Tibial artery (tissue), 4 donors: ENCODE measurements around the gene ARFRP1.

Source experiments
- DNase-seq, 2 donors: peaks; one replicate each; pipeline ENCODE4 v3.0.0-alpha.2; 2019
- H3K27ac ChIP-seq, 2 donors: fragments of 200-600 bp; sonication (generic) in 1 of 2; 1 replicate in 1 of 2; 2 replicates in 1 of 2; pipeline ENCODE4 v1.5.1; 2018 to 2019; ENCODE audit warnings: mild to moderate bottlenecking in 1 of 2
- H3K27me3 ChIP-seq, 2 donors: fragments of 200-600 bp; sonication (generic) in 1 of 2; one replicate each; pipeline versions ENCODE4 v1.5.1 to v1.6.0; 2016 to 2019
- H3K36me3 ChIP-seq, 3 donors: fragments of 200-600 bp; sonication (generic) in 2 of 3; one replicate each; pipeline ENCODE4 v1.5.1; 2016 to 2019; ENCODE audit warnings: mild to moderate bottlenecking in 2 of 3
- H3K4me1 ChIP-seq, 4 donors: fragments of 200-600 bp; sonication (generic) in 2 of 4; 1 replicate in 3 of 4; 2 replicates in 1 of 4; pipeline ENCODE4 v1.5.1; 2016 to 2019
- H3K4me3 ChIP-seq, 2 donors: fragments of 200-600 bp; sonication (generic) in 1 of 2; 1 replicate in 1 of 2; 2 replicates in 1 of 2; pipeline ENCODE4 v1.5.1; 2018 to 2019; ENCODE audit warnings: mild to moderate bottlenecking in 2 of 2
- H3K9me3 ChIP-seq, 3 donors: fragments of 200-600 bp; sonication (generic) in 1 of 3; one replicate each; pipeline ENCODE4 v1.5.1; 2016 to 2019
- CTCF ChIP-seq, 2 experiments: fragments of 200-600 bp in 1 of 2; fragments of 450-650 bp in 1 of 2; IDR thresholded peaks; one replicate each; pipeline ENCODE4 v1.5.1; 2017 to 2019; ENCODE audit warnings: antibody characterized with exemption in 2 of 2, mild to moderate bottlenecking in 1 of 2, moderate library complexity in 1 of 2
- intact Hi-C: fragments of 100-400 bp; cut with DNase I; formaldehyde crosslinking; loops from one replicate; pipeline ENCODE4 v1.15.0; 2023; ENCODE audit warnings: low total_unique reads

ARFRP1 gene

GRCh38 chr20:63697868-63698545, 9.8 kb downstream of the ARFRP1 start:
- Histone ChIP-seq H3K27ac (peak overlapping the region in 1 of 2 donors; percentile 56), H3K4me1 (peaks cover 0 to 43% (median 34%) of the 10 kb centered on the region in 4 donors), H3K27me3 (no peaks in the 10 kb centered on the region), H3K36me3 (peaks cover 0 to 46% (median 46%) of the 10 kb centered on the region in 3 donors), H3K4me3 (no peak overlapping the region), H3K9me3 (no peaks in the 10 kb centered on the region)
- peak in 1 of 2 donors; percentile 67 for DNase-seq
- intact Hi-C loops, result no loop called here
- no peak for TF ChIP-seq CTCF (IDR thresholded peaks at IDR 0.05)

- peak overlapping the region in 1 of 2 donors; percentile 34 for H3K4me3 ChIP-seq
- peaks cover 0 to 43% (median 34%) of the 10 kb centered on the region in 4 donors for H3K4me1 ChIP-seq
- H3K27me3 ChIP-seq, result no peaks in the 10 kb centered on the region
- no peak overlapping the region for H3K27ac ChIP-seq
- DNase-seq, result peak; percentile 19 to 65
- intact Hi-C loops, result no loop called here
- peaks cover 0 to 46% (median 41%) of the 10 kb centered on the region in 3 donors for H3K36me3 ChIP-seq
- TF ChIP-seq CTCF (IDR thresholded peaks at IDR 0.05), result no peak
- H3K9me3 ChIP-seq, result no peaks in the 10 kb centered on the region
Observed at GRCh38 chr20:63697357-63697867, 10.4 kb downstream of the ARFRP1 start.

- Histone ChIP-seq H3K4me3 (peak within 1 kb of the TSS in 1 of 2 donors; percentile 34), H3K9me3 (no peaks in the 10 kb centered on the region), H3K4me1 (peaks cover 0 to 43% (median 34%) of the 10 kb centered on the region in 4 donors), H3K36me3 (peaks cover 0 to 46% (median 44%) of the 10 kb centered on the region in 3 donors), H3K27ac (no peak within 1 kb of the TSS), H3K27me3 (no peaks in the 10 kb centered on the region)
- peak; percentile 20 to 67 for DNase-seq
- intact Hi-C loops, result no loop called here
- TF ChIP-seq CTCF (IDR thresholded peaks at IDR 0.05), result no peak
Observed at GRCh38 chr20:63696628-63697356, 11.0 kb downstream of the ARFRP1 start, which contains the start of gene TNFRSF6B. TNFRSF6B (plus strand) TSS chr20:63696652; CDS start chr20:63696768, 116 bp downstream.

GRCh38 chr20:63696306-63696627, 11.5 kb downstream of the ARFRP1 start:
- no peak for TF ChIP-seq CTCF (IDR thresholded peaks at IDR 0.05)
- Histone ChIP-seq H3K4me3 (peak overlapping the region in 1 of 2 donors; percentile 34), H3K36me3 (peaks cover 0 to 46% (median 39%) of the 10 kb centered on the region in 3 donors), H3K27ac (no peak overlapping the region), H3K4me1 (peaks cover 0 to 43% (median 34%) of the 10 kb centered on the region in 4 donors), H3K9me3 (no peaks in the 10 kb centered on the region), H3K27me3 (no peaks in the 10 kb centered on the region)
- intact Hi-C loops, result no loop called here
- DNase-seq, result no peak

- Histone ChIP-seq H3K27me3 (no peaks in the 10 kb centered on the region), H3K9me3 (no peaks in the 10 kb centered on the region), H3K4me3 (no peak overlapping the region), H3K4me1 (peaks cover 0 to 43% (median 34%) of the 10 kb centered on the region in 4 donors), H3K36me3 (peaks cover 0 to 46% (median 33%) of the 10 kb centered on the region in 3 donors), H3K27ac (no peak overlapping the region)
- no peak for TF ChIP-seq CTCF (IDR thresholded peaks at IDR 0.05)
- peak in 1 of 2 donors; percentile 66 for DNase-seq
- intact Hi-C loops, result no loop called here
Observed at GRCh38 chr20:63695424-63696305, 12.1 kb downstream of the ARFRP1 start.
